PC-3 (cell line): ENCODE results near the gene PREP. TPM values are rescaled to one million over a fixed set of nuclear protein-coding genes. Genes with fewer than 3 reads are reported as not detected.

Experiments used
- ATAC-seq: fragments of 200-7000 bp; cut with Tn5 transposase; 2 replicates; pipeline ENCODE4 v1.9.1; 2020; ENCODE audit warnings: mild to moderate bottlenecking, moderate library complexity
- BruUV-seq: library from RNA; stranded (reverse); fragments of 400-500 nt; replicated peaks from 2 replicates; lab custom pipeline; 2021; lab: Mats Ljungman, UMichigan
- CTCF ChIA-PET: fragments of 300-600 bp; sonication (Branson Sonifier 250); formaldehyde crosslinking; loops from one replicate; lab custom pipeline; 2022; ENCODE audit warnings: antibody characterized with exemption; lab: Charles Lee
- POLR2A ChIA-PET: fragments of 300-600 bp; sonication (Branson Sonifier 250); formaldehyde crosslinking; loops from one replicate; lab custom pipeline; 2022; ENCODE audit warnings: antibody characterized with exemption; ENCODE audit not compliant: unreplicated experiment; lab: Charles Lee
- DNase-seq: peaks from one replicate; pipeline ENCODE4 v3.0.0-alpha.2; 2015
- H2AFZ ChIP-seq: fragments of 300-600 bp; sonication (generic); 2 replicates; pipeline ENCODE4 v1.6.0; 2016; ENCODE audit warnings: antibody characterized with exemption, low read length
- H3F3A ChIP-seq: fragments of 300-600 bp; sonication (generic); one replicate; pipeline ENCODE4 v1.6.0; 2017; ENCODE audit warnings: antibody characterized with exemption, low read length, control low read depth, mild to moderate bottlenecking; ENCODE audit not compliant: unreplicated experiment
- H3K27ac ChIP-seq: fragments of 300-600 bp; sonication (generic); 2 replicates; pipeline ENCODE4 v1.5.1; 2016; ENCODE audit warnings: mild to moderate bottlenecking, low read length
- H3K27me3 ChIP-seq: fragments of 300-600 bp; sonication (generic); 2 replicates; pipeline ENCODE4 v1.6.1; 2016; ENCODE audit warnings: low read length, mixed read lengths
- H3K36me3 ChIP-seq: fragments of 300-600 bp; sonication (generic); 2 replicates; pipeline ENCODE4 v1.6.1; 2016; ENCODE audit warnings: low read depth, mixed run types, low read length, mixed read lengths
- H3K4me1 ChIP-seq: fragments of 300-600 bp; sonication (generic); 2 replicates; pipeline ENCODE4 v1.5.1; 2016; ENCODE audit warnings: low read length; ENCODE audit not compliant: insufficient read depth
- H3K4me2 ChIP-seq: fragments of 300-600 bp; sonication (generic); 2 replicates; pipeline ENCODE4 v1.6.0; 2016; ENCODE audit warnings: low read length
- H3K4me3 ChIP-seq: fragments of 300-600 bp; sonication (generic); 2 replicates; pipeline ENCODE4 v1.5.1; 2016; ENCODE audit warnings: mild to moderate bottlenecking, low read length, mixed read lengths
- H3K79me2 ChIP-seq: fragments of 300-600 bp; sonication (generic); 2 replicates; pipeline ENCODE4 v1.6.1; 2017; ENCODE audit warnings: low read length, mixed read lengths
- H3K9ac ChIP-seq: fragments of 300-600 bp; sonication (generic); 2 replicates; pipeline ENCODE4 v1.6.0; 2016; ENCODE audit warnings: mild to moderate bottlenecking, low read length
- H3K9me2 ChIP-seq: fragments of 300-600 bp; sonication (generic); replicated peaks from 2 replicates; pipeline ENCODE4 v1.6.1; 2016; ENCODE audit warnings: mixed run types, low read length, mixed read lengths
- H3K9me3 ChIP-seq: fragments of 300-600 bp; sonication (generic); 2 replicates; pipeline ENCODE4 v1.6.1; 2016; ENCODE audit warnings: low read length, mixed read lengths
- H4K20me1 ChIP-seq: fragments of 300-600 bp; sonication (generic); 2 replicates; pipeline ENCODE4 v1.6.1; 2016; ENCODE audit warnings: low read length, mixed read lengths
- CTCF ChIP-seq: fragments of 300-600 bp; sonication (generic); conservative IDR thresholded peaks from 2 replicates; pipeline ENCODE4 v1.5.1; 2017; ENCODE audit warnings: antibody characterized with exemption, low read depth, mild to moderate bottlenecking, low read length
- EZH2 ChIP-seq: fragments of 300-600 bp; sonication (generic); IDR thresholded peaks from one replicate; pipeline ENCODE4 v1.6.1; 2017; ENCODE audit warnings: antibody characterized with exemption, mild to moderate bottlenecking, low read length; ENCODE audit not compliant: unreplicated experiment
- EZH2phosphoT487 ChIP-seq: fragments of 300-600 bp; sonication (generic); IDR thresholded peaks from 2 replicates; pipeline ENCODE4 v1.6.1; 2018; ENCODE audit warnings: mild to moderate bottlenecking, antibody characterized with exemption, low read length, borderline replicate concordance
- intact Hi-C: fragments of 100-400 bp; cut with micrococcal nuclease; formaldehyde crosslinking; loops from 2 replicates; pipeline ENCODE4 v1.9.0; 2023
- total RNA-seq: library from RNA; depleted of rRNA; stranded (reverse); fragments of >200 nt; gene quantifications from 2 replicates; pipeline ENCODE4 v1.2.3, GENCODE V29; 2014

Gene PREP
- total RNA-seq, 1 experiment from 2014 or later: 16.9 TPM

GRCh38 chr6:105372142-105372848 lies 30.6 kb downstream of the PREP start:
- Histone ChIP-seq H3K9me3 (no peaks in the 10 kb centered on the region), H3K9ac (no peak overlapping the region), H3F3A (no peaks in the 10 kb centered on the region), H3K4me1 (peaks cover 18% of the 10 kb centered on the region), H3K4me3 (no peak overlapping the region), H3K27ac (no peak overlapping the region), H2AFZ (no peak overlapping the region), H3K4me2 (no peak overlapping the region), H4K20me1 (no peaks in the 10 kb centered on the region), H3K9me2 (no peaks in the 10 kb centered on the region), H3K36me3 (peaks cover 52% of the 10 kb centered on the region), H3K27me3 (no peaks in the 10 kb centered on the region), H3K79me2 (no peaks in the 10 kb centered on the region)
- DNase-seq (no peak), ATAC-seq (no peak)
- no TSS peak for BruUV-seq
- CTCF ChIA-PET: no interaction called here
- POLR2A ChIA-PET: interaction anchor here (0.5 kb wide), 1 partner anchor 56 kb away, joined by 5 read pairs; no protein-coding TSS in a partner anchor
- intact Hi-C loops: no loop called here
- TF ChIP-seq EZH2phosphoT487 (no peak), CTCF (no peak), EZH2 (no peak)

- ATAC-seq (no peak), DNase-seq (no peak)
- no peak overlapping the region for H3K9ac ChIP-seq
- no peaks in the 10 kb centered on the region for H3F3A ChIP-seq
- BruUV-seq: no TSS peak
- H3K9me3 ChIP-seq: no peaks in the 10 kb centered on the region
- no peak overlapping the region for H3K4me2 ChIP-seq
- H3K79me2 ChIP-seq: no peaks in the 10 kb centered on the region
- intact Hi-C loops: no loop called here
- CTCF ChIA-PET: no interaction called here
- H4K20me1 ChIP-seq: no peaks in the 10 kb centered on the region
- H3K4me3 ChIP-seq: no peak overlapping the region
- H3K36me3 ChIP-seq: peaks cover 48% of the 10 kb centered on the region
- POLR2A ChIA-PET: no interaction called here
- no peaks in the 10 kb centered on the region for H3K9me2 ChIP-seq
- TF ChIP-seq EZH2 (no peak), EZH2phosphoT487 (no peak), CTCF (no peak)
- H3K27ac ChIP-seq: no peak overlapping the region
- no peak overlapping the region for H2AFZ ChIP-seq
- no peaks in the 10 kb centered on the region for H3K27me3 ChIP-seq
- H3K4me1 ChIP-seq: peaks cover 18% of the 10 kb centered on the region
These were observed 32.5 kb downstream of the PREP start for GRCh38 chr6:105370351-105370750.

- ATAC-seq (no peak), DNase-seq (no peak)
- H3K27ac ChIP-seq: no peak overlapping the region
- no peak overlapping the region for H3K9ac ChIP-seq
- H3K27me3 ChIP-seq: no peaks in the 10 kb centered on the region
- no peaks in the 10 kb centered on the region for H4K20me1 ChIP-seq
- TF ChIP-seq EZH2phosphoT487 (no peak), EZH2 (no peak), CTCF (no peak)
- peaks cover 15% of the 10 kb centered on the region for H3K4me1 ChIP-seq
- H3K4me2 ChIP-seq: no peak overlapping the region
- H3K9me2 ChIP-seq: no peaks in the 10 kb centered on the region
- H3K36me3 ChIP-seq: peaks cover 48% of the 10 kb centered on the region
- POLR2A ChIA-PET: no interaction called here
- H3F3A ChIP-seq: no peaks in the 10 kb centered on the region
- CTCF ChIA-PET: no interaction called here
- H3K79me2 ChIP-seq: no peaks in the 10 kb centered on the region
- no peaks in the 10 kb centered on the region for H3K9me3 ChIP-seq
- intact Hi-C loops: no loop called here
- no TSS peak for BruUV-seq
- no peak overlapping the region for H2AFZ ChIP-seq
- no peak overlapping the region for H3K4me3 ChIP-seq
These were observed 33.7 kb downstream of the PREP start for GRCh38 chr6:105369145-105369544.
